Mesodermal cell (in vitro differentiated cells): Measurements from ENCODE around the gene KYNU.

Experiments
- H3K27ac ChIP-seq: 2 replicates; pipeline ENCODE4 v1.7.0; 2013; ENCODE audit warnings: mild to moderate bottlenecking, low read depth, low read length, moderate library complexity; ENCODE audit not compliant: severe bottlenecking
- H3K36me3 ChIP-seq: 2 replicates; pipeline ENCODE4 v1.7.1; 2013; ENCODE audit warnings: mild to moderate bottlenecking, low read length, moderate library complexity; ENCODE audit not compliant: control insufficient read depth, insufficient read depth
- H3K4me1 ChIP-seq: one replicate; pipeline ENCODE4 v1.7.1; 2013; ENCODE audit warnings: mild to moderate bottlenecking, low read length; ENCODE audit not compliant: insufficient read depth, control insufficient read depth, poor library complexity, severe bottlenecking
- H3K4me3 ChIP-seq: 2 replicates; pipeline ENCODE4 v1.7.0; 2013; ENCODE audit warnings: low read length, control low read depth, mild to moderate bottlenecking; ENCODE audit not compliant: insufficient read depth, poor library complexity, severe bottlenecking; ENCODE audit errors: extremely low read depth
- H3K9me3 ChIP-seq: 2 replicates; pipeline ENCODE4 v1.7.1; 2013; ENCODE audit warnings: mild to moderate bottlenecking, low read length, moderate library complexity; ENCODE audit not compliant: control insufficient read depth
- WGBS, 2 experiments: methylation state at CpG; one replicate each; pipeline ENCODE4 v1.1.5; 2013; ENCODE audit warnings: missing lambda C conversion rate in 2 of 2; ENCODE audit not compliant: insufficient coverage in 2 of 2; 5-methylcytosine and 5-hydroxymethylcytosine counted together

Gene KYNU

DNA sequence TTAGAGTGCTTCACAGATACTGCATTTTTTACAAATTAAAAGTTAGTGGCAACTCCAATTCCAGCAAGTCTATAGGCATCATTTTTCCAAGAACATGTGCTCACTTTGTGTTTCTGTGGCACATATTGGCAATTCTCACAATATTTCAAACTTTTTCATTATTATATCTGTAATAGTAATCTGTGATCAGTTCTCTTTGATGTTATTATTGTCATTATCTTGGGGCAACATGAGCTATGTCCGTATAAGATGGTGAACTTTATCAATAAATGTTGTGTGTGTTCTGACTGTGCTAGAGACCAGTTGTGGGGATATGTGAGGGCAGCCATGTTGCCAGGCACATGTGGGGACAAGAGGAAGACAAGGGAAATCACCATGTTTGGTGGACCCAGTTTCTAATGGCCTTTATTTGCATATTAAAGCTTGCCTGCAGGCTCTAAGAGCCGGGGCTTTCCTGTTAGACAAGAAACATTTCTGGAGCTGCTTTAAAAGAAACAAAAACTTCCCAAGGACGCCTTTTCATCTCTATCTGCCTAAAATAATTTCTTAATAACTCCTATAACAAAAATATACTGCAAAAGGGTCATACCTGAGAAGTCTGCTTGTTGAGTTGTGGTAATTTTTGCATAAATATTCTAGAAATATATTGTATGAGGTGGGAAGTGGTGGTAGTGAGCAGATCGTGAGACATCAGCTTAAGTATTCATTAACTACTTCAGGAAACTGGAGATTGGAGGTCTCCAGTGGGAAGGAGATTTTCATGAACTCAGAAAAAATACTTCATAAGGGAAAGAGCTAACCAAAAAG, 37.2 kb downstream of the KYNU start:
- Histone ChIP-seq H3K9me3 (no peaks in the 10 kb centered on the region), H3K27ac (no peak overlapping the region), H3K36me3 (no peaks in the 10 kb centered on the region), H3K4me1 (no peaks in the 10 kb centered on the region), H3K4me3 (no peak overlapping the region)
- 72% methylated on average over 3 to 4 of the region's 4 CpGs for WGBS, 2 experiments

DNA sequence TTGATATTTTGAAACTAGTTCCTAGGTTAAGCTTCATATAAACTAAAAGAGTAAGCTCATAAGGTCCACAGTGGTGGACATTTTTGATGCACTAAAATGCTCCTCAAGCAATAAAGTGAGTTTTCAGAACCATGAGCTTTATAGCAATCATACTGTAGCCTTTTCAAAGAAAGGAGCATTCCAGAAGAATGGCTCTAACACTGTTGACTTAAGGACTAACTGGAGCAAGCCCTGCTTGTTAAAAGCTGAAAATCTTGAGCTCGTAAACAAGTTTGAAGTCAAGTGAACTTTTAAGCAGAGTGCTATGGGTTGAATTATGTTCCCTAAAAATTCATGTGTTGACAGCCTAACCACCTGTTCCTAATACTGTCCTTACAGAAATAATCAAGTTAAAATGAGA, 38.0 kb downstream of the KYNU start:
- no peaks in the 10 kb centered on the region for H3K4me1 ChIP-seq
- no peak overlapping the region for H3K4me3 ChIP-seq
- H3K36me3 ChIP-seq, result no peaks in the 10 kb centered on the region
- no peaks in the 10 kb centered on the region for H3K9me3 ChIP-seq
- H3K27ac ChIP-seq, result no peak overlapping the region
- 80% methylated on average over 1 of the region's 1 CpG; no CpG with 5 or more reads in 1 of the 2 experiments for WGBS, 2 experiments

DNA sequence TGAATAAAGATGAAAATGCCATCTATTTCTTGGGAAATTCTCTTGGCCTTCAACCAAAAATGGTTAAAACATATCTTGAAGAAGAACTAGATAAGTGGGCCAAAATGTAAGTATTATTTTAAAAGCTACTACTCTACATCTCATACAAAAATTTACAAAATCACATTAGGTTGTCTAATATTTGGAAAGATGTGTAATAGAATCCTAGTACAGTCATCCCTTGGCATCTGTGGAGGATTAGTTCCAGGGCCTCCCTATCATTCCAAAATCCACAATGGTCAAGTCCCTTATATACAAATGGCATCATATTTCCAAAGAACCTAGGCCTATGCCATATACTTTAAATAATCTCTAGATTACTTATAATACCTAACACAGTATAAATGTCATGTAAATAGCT, 41.2 kb downstream of the KYNU start:
- no peak overlapping the region for H3K27ac ChIP-seq
- no peaks in the 10 kb centered on the region for H3K9me3 ChIP-seq
- no peak overlapping the region for H3K4me3 ChIP-seq
- H3K4me1 ChIP-seq, result no peaks in the 10 kb centered on the region
- H3K36me3 ChIP-seq, result no peaks in the 10 kb centered on the region

DNA sequence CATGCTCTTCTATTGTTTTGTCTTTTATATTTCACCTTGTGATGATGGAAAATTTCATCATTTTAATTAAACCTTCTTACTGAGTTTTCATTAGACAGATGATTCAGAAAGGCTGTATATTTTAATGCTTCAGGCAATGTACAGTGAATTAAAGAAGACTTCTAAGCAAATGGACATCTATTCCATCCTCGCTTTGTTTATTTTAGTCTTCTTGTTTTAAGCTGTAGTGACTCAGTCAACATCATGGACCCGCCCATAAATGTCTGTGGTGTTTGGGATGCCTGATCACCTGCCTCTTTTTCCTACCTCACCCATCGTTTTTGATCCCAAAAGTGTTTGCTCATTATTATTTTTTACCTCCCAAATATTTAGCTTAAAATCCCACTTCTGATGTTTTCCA, 43.1 kb downstream of the KYNU start:
- Histone ChIP-seq H3K4me3 (no peak overlapping the region), H3K27ac (no peak overlapping the region), H3K9me3 (no peaks in the 10 kb centered on the region), H3K4me1 (no peaks in the 10 kb centered on the region), H3K36me3 (no peaks in the 10 kb centered on the region)
- no CpG with 5 or more reads among the region's 3 CpGs for WGBS, 2 experiments

DNA sequence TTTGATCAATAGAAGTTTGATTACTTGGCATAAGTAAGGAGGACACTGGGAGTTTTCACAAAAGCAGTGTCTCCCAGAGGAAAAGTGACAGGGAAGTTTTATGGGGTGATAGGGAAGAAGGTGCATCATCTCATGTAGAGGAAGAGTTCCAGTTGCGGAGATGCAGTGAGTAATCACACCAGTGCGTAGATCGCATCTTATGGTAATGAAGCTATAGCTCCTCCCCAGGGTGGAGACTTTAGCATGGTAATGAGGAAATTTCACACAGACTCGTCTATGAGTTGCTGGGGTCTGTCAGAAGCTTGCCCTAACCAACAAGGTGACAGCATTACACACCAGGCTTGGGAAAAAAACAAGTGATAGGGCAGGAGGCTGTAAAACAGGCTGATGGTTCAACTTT, 49.0 kb downstream of the KYNU start:
- no peaks in the 10 kb centered on the region for H3K4me1 ChIP-seq
- no peak overlapping the region for H3K4me3 ChIP-seq
- no peaks in the 10 kb centered on the region for H3K36me3 ChIP-seq
- WGBS, 2 experiments, result 100% methylated on average over 4 of the region's 4 CpGs; no CpG with 5 or more reads in 1 of the 2 experiments
- H3K27ac ChIP-seq, result no peak overlapping the region
- H3K9me3 ChIP-seq, result no peaks in the 10 kb centered on the region

DNA sequence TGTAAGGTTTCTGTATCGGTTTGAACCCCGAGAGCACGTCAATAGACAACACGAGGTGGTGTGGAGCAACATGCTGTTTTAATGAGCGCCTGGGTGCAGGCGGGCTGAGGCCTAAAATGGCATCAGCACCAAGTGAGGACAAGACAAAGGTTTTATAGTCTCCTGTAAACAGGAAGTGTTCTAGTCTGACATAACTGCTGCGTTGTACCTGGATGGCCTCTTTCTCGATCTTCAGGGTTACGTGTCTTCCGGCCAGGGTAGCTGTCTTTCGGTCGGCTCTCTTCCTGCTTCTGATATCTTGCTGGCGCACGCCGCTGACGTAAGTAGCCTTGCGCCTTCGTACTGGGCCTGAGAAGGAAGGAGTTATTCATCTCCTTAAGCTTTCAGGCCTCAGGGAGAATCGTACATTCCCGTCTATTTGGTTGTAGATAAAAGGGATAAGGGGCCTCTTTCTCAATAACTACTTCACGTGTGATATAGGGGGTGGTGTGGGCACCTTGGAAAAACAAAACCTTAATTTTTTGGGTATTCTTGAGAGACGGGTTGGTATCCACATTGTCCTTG, 53.5 kb downstream of the KYNU start:
- Histone ChIP-seq H3K27ac (no peak overlapping the region), H3K36me3 (no peaks in the 10 kb centered on the region), H3K4me3 (no peak overlapping the region), H3K9me3 (no peaks in the 10 kb centered on the region), H3K4me1 (no peaks in the 10 kb centered on the region)
- WGBS, 2 experiments, result 84 to 95% methylated on average over 16 to 20 of the region's 22 CpGs

DNA sequence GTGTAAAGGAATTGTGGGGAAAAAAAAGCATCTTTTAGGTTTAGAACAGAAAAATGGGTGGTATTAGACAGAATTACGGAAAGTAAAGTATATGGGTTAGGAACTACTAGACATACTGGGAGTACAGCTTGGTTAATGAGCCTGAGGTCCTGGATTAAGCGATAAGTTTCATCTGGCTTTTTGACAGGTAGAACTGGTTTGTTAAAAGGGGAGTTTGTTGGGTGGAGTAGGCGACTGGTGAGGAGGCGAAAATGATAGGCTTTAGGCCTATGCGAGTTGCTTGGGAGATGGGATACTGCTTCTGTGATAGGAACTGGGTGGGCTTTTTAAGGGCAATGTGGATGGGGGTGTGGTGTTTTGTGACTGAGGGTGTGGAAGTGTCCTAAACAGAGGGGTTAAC, 56.5 kb downstream of the KYNU start:
- H3K9me3 ChIP-seq, result no peaks in the 10 kb centered on the region
- no peaks in the 10 kb centered on the region for H3K4me1 ChIP-seq
- no peaks in the 10 kb centered on the region for H3K36me3 ChIP-seq
- 89 to 94% methylated on average over 4 to 5 of the region's 5 CpGs for WGBS, 2 experiments
- no peak overlapping the region for H3K4me3 ChIP-seq
- H3K27ac ChIP-seq, result no peak overlapping the region

DNA sequence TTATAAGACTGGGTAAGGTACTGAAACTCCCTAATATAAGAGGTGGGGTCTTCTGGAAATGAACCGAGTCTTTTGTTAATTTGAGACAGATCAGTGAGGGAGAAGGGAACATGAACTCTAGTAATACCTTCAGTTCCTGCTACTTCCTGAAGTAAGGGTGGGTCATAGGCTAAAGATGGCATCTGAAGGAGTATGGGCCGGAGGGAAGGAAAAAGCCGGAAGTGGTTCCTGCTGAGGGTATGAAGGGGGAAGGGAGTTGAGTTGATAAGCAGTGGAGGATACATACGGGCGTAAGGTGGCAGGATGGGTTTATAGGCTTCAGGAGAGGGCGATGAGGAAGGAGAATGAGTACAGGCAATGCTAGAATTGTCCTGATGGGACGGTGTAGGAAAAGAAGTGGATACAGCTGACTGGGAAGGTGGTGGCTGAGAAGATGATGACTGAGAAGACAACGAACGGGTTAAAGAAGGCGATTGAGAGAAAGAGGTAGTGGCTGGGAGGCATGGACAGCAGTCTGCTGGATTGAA, 58.2 kb downstream of the KYNU start:
- Histone ChIP-seq H3K9me3 (no peaks in the 10 kb centered on the region), H3K4me1 (no peaks in the 10 kb centered on the region), H3K27ac (no peak overlapping the region), H3K36me3 (no peaks in the 10 kb centered on the region), H3K4me3 (no peak overlapping the region)
- WGBS, 2 experiments, result 93 to 95% methylated on average over 10 of the region's 10 CpGs

DNA sequence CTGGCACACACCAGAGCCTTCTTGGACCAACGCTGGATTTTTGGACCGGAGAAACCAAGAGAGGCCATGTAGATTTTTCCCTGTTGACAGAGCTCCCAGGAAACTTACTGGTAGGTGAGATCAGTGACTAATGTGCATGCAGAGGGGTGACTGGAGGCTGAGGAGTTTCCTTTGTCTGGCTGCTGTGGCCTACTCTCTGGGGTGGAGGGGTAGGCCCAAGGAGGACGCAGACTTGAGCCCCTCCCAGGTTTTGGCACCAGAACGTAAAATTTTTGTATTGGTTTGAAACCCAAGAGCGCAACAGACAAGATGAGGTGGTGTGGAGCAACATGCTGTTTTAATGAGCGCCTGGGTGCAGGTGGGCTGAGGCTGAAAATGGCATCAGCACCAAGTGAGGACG, 59.2 kb downstream of the KYNU start:
- no peak overlapping the region for H3K4me3 ChIP-seq
- WGBS, 2 experiments, result 92 to 93% methylated on average over 7 of the region's 7 CpGs
- H3K4me1 ChIP-seq, result no peaks in the 10 kb centered on the region
- no peaks in the 10 kb centered on the region for H3K9me3 ChIP-seq
- H3K27ac ChIP-seq, result no peak overlapping the region
- H3K36me3 ChIP-seq, result no peaks in the 10 kb centered on the region

DNA sequence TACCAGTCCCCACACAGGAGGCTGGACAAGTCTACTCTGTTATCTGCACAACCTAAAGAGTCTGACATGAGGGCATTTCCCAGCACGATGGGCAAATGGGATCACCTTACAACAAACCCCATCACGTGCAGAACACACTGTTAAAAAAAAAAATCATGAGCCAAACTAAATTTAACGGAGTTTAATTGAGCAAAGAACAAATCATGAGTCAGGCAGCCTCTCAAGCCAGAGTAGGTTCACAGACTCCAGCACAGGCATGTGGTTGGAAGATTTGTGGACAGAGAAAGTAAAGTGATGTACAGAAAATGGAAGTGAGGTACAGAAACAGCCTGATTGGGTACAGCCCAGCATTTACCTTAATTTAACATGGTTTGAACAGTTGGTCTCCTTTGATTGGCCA, 59.9 kb downstream of the KYNU start:
- no peak overlapping the region for H3K27ac ChIP-seq
- H3K36me3 ChIP-seq, result no peaks in the 10 kb centered on the region
- H3K9me3 ChIP-seq, result no peaks in the 10 kb centered on the region
- no peaks in the 10 kb centered on the region for H3K4me1 ChIP-seq
- 88 to 100% methylated on average over 1 of the region's 3 CpGs for WGBS, 2 experiments
- no peak overlapping the region for H3K4me3 ChIP-seq

DNA sequence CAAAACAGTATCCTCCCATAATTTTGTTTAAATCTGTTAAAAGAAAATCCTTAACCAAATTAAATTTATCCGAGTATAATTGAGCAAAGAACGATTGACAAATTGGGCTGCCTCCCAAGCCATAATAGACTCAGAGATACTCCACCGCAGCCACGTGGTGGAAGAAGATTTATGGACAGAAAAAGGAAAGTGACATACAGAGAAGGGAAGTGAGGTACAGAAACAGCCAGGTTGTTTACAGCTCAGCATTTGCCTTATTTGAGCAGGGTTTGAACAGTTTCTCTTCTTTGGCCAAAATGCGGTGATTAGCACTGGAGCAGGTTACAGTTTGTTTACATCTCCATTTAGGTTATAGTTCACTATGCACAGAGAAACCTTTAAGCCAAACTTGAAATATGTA, 60.8 kb downstream of the KYNU start:
- Histone ChIP-seq H3K4me1 (no peaks in the 10 kb centered on the region), H3K9me3 (no peaks in the 10 kb centered on the region), H3K4me3 (no peak overlapping the region), H3K36me3 (no peaks in the 10 kb centered on the region), H3K27ac (no peak overlapping the region)
- WGBS, 2 experiments, result 83% methylated on average over 1 of the region's 5 CpGs; no CpG with 5 or more reads in 1 of the 2 experiments
